OCI-LY7 (cell line): Measurements from ENCODE around the gene SETD1B.

Source experiments
- CTCF ChIP-seq: fragments of 200-600 bp; sonication (generic); conservative IDR thresholded peaks from 2 replicates; pipeline ENCODE4 v1.5.1; 2014; ENCODE audit warnings: mild to moderate bottlenecking, antibody characterized with exemption, low read length, moderate library complexity, mixed read lengths
- EZH2phosphoT487 ChIP-seq: fragments of 200-600 bp; sonication (generic); IDR thresholded peaks from 2 replicates; pipeline ENCODE4 v1.6.1; 2018; ENCODE audit warnings: low read depth, borderline replicate concordance, mild to moderate bottlenecking, mixed run types, antibody characterized with exemption, low read length, moderate library complexity, mixed read lengths

- TF ChIP-seq CTCF (no peak), EZH2phosphoT487 (no peak)
Observed at GRCh38 chr12:121770813-121771625, 32.8 kb upstream of the SETD1B start.
